Bronchus fibroblast of lung (primary cell): ENCODE data around the gene NT5M. TPM values are rescaled to one million over a fixed set of nuclear protein-coding genes. Genes with fewer than 3 reads are reported as not detected.

Source experiments
- total RNA-seq: library from RNA; depleted of rRNA; stranded (reverse); fragments of >200 nt; gene quantifications from 2 replicates; pipeline ENCODE4 v1.2.3, GENCODE V29; 2015

Gene NT5M
- total RNA-seq, result 1.2 and 2.5 TPM in 2 replicates

GRCh38 chr17:17303010-17303846 lies at the start of gene NT5M:
NT5M (plus strand) TSS chr17:17303373; CDS start chr17:17303551, 178 bp downstream.

GRCh38 chr17:17280613-17281549 lies 22.3 kb upstream of the NT5M start, which contains the start of gene COPS3:
COPS3 (minus strand) TSS chr17:17281246; CDS start chr17:17281186, 60 bp downstream.

Other genes starting within 250 kb of the NT5M start
- gene PLD6, start 97.0 kb upstream of the NT5M start, total RNA-seq, result 0.84 and 1.6 TPM in 2 replicates
- 13.3 and 14.0 TPM in 2 replicates for gene FLCN, start 66.2 kb upstream of the NT5M start, total RNA-seq
- gene COPS3, start 22.1 kb upstream of the NT5M start, total RNA-seq, result 118 and 122 TPM in 2 replicates
- gene MED9, start 173.6 kb downstream of the NT5M start, total RNA-seq, result 9.5 and 14.8 TPM in 2 replicates
- 0.30 and 0.84 TPM in 2 replicates for gene RASD1, start 193.0 kb downstream of the NT5M start, total RNA-seq